NB4 (cell line): ENCODE data around the gene ZFP91.

Source experiments
- CTCF ChIP-seq: IDR thresholded peaks from one replicate; pipeline ENCODE4 v1.5.1; 2012; ENCODE audit warnings: low read depth, low read length
- POLR2A ChIP-seq: IDR thresholded peaks from 2 replicates; pipeline ENCODE4 v1.6.1; 2011; ENCODE audit warnings: mild to moderate bottlenecking; ENCODE audit not compliant: insufficient read length; ENCODE audit errors: extremely low read depth

- TF ChIP-seq POLR2A (no peak), CTCF (no peak)
Measured at GRCh38 chr11:58600510-58600909, 21.6 kb downstream of the ZFP91 start.
